Loucy (cell line): Measurements from ENCODE around the gene PTHLH.

ENCODE experiments used
- H2AFZ ChIP-seq: fragments of 200-600 bp; sonication (generic); 2 replicates; pipeline ENCODE4 v1.6.0; 2016; ENCODE audit warnings: antibody characterized with exemption, mild to moderate bottlenecking, low read length, moderate library complexity
- H3F3A ChIP-seq: fragments of 200-600 bp; 2 replicates; pipeline ENCODE4 v1.6.0; 2016; ENCODE audit warnings: antibody characterized with exemption, low read depth, mild to moderate bottlenecking
- H3K27me3 ChIP-seq: fragments of 200-600 bp; sonication (generic); 2 replicates; pipeline ENCODE4 v1.6.1; 2014; ENCODE audit warnings: low read length, mild to moderate bottlenecking; ENCODE audit not compliant: insufficient read depth, poor library complexity, severe bottlenecking
- H3K36me3 ChIP-seq: fragments of 200-600 bp; sonication (generic); 2 replicates; pipeline ENCODE4 v1.6.1; 2016; ENCODE audit warnings: low read length; ENCODE audit not compliant: insufficient read depth
- H3K4me1 ChIP-seq: fragments of 200-600 bp; sonication (generic); 2 replicates; pipeline ENCODE4 v1.5.1; 2014; ENCODE audit warnings: low read length, mild to moderate bottlenecking; ENCODE audit not compliant: insufficient read depth, poor library complexity, severe bottlenecking
- H3K4me2 ChIP-seq: fragments of 200-600 bp; sonication (generic); 2 replicates; pipeline ENCODE4 v1.6.0; 2014; ENCODE audit warnings: antibody characterized with exemption, low read length, low read depth, mild to moderate bottlenecking; ENCODE audit not compliant: poor library complexity, severe bottlenecking
- H3K4me3 ChIP-seq: fragments of 200-600 bp; sonication (generic); 2 replicates; pipeline ENCODE4 v1.5.1; 2014; ENCODE audit warnings: low read length, mild to moderate bottlenecking, mixed read lengths; ENCODE audit not compliant: poor library complexity, severe bottlenecking
- H3K79me2 ChIP-seq: fragments of 200-600 bp; sonication (generic); 2 replicates; pipeline ENCODE4 v1.6.1; 2014; ENCODE audit warnings: low read length; ENCODE audit not compliant: insufficient read depth
- H3K9ac ChIP-seq: fragments of 200-600 bp; sonication (generic); 2 replicates; pipeline ENCODE4 v1.6.0; 2014; ENCODE audit warnings: mild to moderate bottlenecking, low read depth, low read length, moderate library complexity; ENCODE audit not compliant: poor library complexity, severe bottlenecking
- H3K9me2 ChIP-seq: fragments of 200-600 bp; sonication (generic); replicated peaks from 2 replicates; pipeline ENCODE4 v1.6.1; 2016; ENCODE audit warnings: low read depth, low read length, mixed read lengths
- H3K9me3 ChIP-seq: fragments of 200-600 bp; sonication (generic); 2 replicates; pipeline ENCODE4 v1.6.1; 2014; ENCODE audit warnings: mild to moderate bottlenecking, antibody characterized with exemption, low read length, low read depth; ENCODE audit not compliant: insufficient read depth
- H4K20me1 ChIP-seq: fragments of 200-600 bp; sonication (generic); 2 replicates; pipeline ENCODE4 v1.6.0; 2014; ENCODE audit warnings: antibody characterized with exemption, low read length, mild to moderate bottlenecking; ENCODE audit not compliant: insufficient read depth, poor library complexity, severe bottlenecking
- CTCF ChIP-seq: fragments of 200-600 bp; sonication (generic); conservative IDR thresholded peaks from 2 replicates; pipeline ENCODE4 v1.5.1; 2014; ENCODE audit warnings: mild to moderate bottlenecking, antibody characterized with exemption, low read length
- EZH2phosphoT487 ChIP-seq: fragments of 200-600 bp; IDR thresholded peaks from 2 replicates; pipeline ENCODE4 v1.6.1; 2018; ENCODE audit warnings: antibody characterized with exemption, mild to moderate bottlenecking, moderate library complexity, borderline replicate concordance

The PTHLH gene

GRCh38 chr12:28010036-28010435, 37.5 kb upstream of the PTHLH start:
- H3K9ac ChIP-seq: no peak overlapping the region
- no peak for TF ChIP-seq CTCF
- no peak for TF ChIP-seq EZH2phosphoT487
- no peaks in the 10 kb centered on the region for H3F3A ChIP-seq
- no peak overlapping the region for H3K4me3 ChIP-seq
- no peaks in the 10 kb centered on the region for H4K20me1 ChIP-seq
- no peaks in the 10 kb centered on the region for H3K36me3 ChIP-seq
- H3K4me2 ChIP-seq: no peak overlapping the region
- H3K27me3 ChIP-seq: no peaks in the 10 kb centered on the region
- H3K9me2 ChIP-seq: no peaks in the 10 kb centered on the region
- no peaks in the 10 kb centered on the region for H3K4me1 ChIP-seq
- no peaks in the 10 kb centered on the region for H3K9me3 ChIP-seq
- H2AFZ ChIP-seq: no peak overlapping the region
- H3K79me2 ChIP-seq: no peaks in the 10 kb centered on the region

GRCh38 chr12:27999970-28000369, 27.4 kb upstream of the PTHLH start:
- H3K9ac ChIP-seq: no peak overlapping the region
- no peaks in the 10 kb centered on the region for H3K9me2 ChIP-seq
- H3K4me1 ChIP-seq: no peaks in the 10 kb centered on the region
- H2AFZ ChIP-seq: no peak overlapping the region
- no peak overlapping the region for H3K4me3 ChIP-seq
- H3K36me3 ChIP-seq: no peaks in the 10 kb centered on the region
- H3K79me2 ChIP-seq: no peaks in the 10 kb centered on the region
- no peaks in the 10 kb centered on the region for H3K27me3 ChIP-seq
- H3F3A ChIP-seq: no peaks in the 10 kb centered on the region
- H3K9me3 ChIP-seq: no peaks in the 10 kb centered on the region
- H4K20me1 ChIP-seq: no peaks in the 10 kb centered on the region
- no peak for TF ChIP-seq CTCF
- no peak for TF ChIP-seq EZH2phosphoT487
- no peak overlapping the region for H3K4me2 ChIP-seq

- Histone ChIP-seq H3K4me1 (no peaks in the 10 kb centered on the region), H3K9ac (no peak overlapping the region), H3K27me3 (no peaks in the 10 kb centered on the region), H3K4me3 (no peak overlapping the region), H3K9me3 (no peaks in the 10 kb centered on the region), H4K20me1 (no peaks in the 10 kb centered on the region), H3K36me3 (no peaks in the 10 kb centered on the region), H2AFZ (no peak overlapping the region), H3K79me2 (no peaks in the 10 kb centered on the region), H3K4me2 (no peak overlapping the region), H3K9me2 (no peaks in the 10 kb centered on the region), H3F3A (no peaks in the 10 kb centered on the region)
- TF ChIP-seq EZH2phosphoT487: no peak
- no peak for TF ChIP-seq CTCF
These were observed 27.0 kb upstream of the PTHLH start for GRCh38 chr12:27999521-27999920.
